Erythroblast (primary cell): ENCODE measurements around the gene SAA4.

ENCODE experiments used
- GATA1 ChIP-seq: IDR thresholded peaks from 2 replicates; pipeline ENCODE4 v1.6.1; 2011; ENCODE audit warnings: low read depth, mild to moderate bottlenecking, control low read depth, low read length, moderate library complexity
- POLR2A ChIP-seq: IDR thresholded peaks from 2 replicates; pipeline ENCODE4 v1.6.1; 2011; ENCODE audit warnings: mild to moderate bottlenecking, low read length

GRCh38 chr11:18204771-18205170, 31.8 kb downstream of the SAA4 start:
- TF ChIP-seq POLR2A, result no peak
- no peak for TF ChIP-seq GATA1
